Measurements from ENCODE around the gene DEAF1.
"Not testable (repeated sequence)": the region's sequence is repeated elsewhere in the genome, so short reads cannot be mapped to it uniquely, and the experiment has no call there.

DEAF1 gene, protein sequence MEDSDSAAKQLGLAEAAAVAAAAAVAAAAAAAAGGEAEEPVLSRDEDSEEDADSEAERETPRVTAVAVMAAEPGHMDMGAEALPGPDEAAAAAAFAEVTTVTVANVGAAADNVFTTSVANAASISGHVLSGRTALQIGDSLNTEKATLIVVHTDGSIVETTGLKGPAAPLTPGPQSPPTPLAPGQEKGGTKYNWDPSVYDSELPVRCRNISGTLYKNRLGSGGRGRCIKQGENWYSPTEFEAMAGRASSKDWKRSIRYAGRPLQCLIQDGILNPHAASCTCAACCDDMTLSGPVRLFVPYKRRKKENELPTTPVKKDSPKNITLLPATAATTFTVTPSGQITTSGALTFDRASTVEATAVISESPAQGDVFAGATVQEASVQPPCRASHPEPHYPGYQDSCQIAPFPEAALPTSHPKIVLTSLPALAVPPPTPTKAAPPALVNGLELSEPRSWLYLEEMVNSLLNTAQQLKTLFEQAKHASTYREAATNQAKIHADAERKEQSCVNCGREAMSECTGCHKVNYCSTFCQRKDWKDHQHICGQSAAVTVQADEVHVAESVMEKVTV

DNA sequence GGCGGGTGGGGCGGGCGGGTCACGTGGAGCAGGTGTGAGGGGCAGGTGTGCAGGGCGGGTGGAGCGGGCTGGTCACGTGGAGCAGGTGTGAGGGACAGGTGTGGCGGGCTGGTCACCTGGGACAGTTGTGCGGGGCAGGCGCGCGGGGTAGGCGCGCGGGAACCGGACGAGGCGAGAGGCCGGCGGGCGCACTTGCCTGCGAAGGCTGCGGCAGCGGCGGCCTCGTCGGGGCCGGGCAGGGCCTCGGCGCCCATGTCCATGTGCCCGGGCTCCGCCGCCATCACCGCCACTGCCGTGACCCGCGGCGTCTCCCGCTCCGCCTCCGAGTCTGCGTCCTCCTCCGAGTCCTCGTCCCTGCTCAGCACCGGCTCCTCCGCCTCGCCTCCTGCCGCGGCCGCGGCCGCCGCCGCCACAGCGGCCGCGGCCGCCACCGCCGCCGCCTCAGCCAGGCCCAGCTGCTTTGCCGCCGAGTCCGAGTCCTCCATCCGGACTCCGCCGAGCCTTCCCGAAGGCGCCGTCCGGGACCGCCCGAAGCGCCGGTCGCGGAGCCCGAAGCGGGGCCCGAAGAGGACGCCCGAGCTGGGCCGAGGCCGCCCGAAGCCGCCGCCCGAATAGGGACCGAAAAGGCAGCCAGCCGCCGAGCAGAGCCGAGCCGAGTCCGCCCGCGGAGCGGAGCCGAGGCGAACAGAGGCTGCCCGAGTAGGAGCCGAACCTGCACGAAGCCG is at the start of gene DEAF1:
Gene DEAF1, minus strand, starts transcription at position 660 of the 725 bp plus-strand sequence. Its CDS starts 175 bp downstream, at position 485.
- DNase-seq = peak; percentile 97

GRCh38 chr11:742571-743201 is 47.7 kb upstream of the DEAF1 start:
- no peak for DNase-seq

GRCh38 chr11:742156-742546 is 47.1 kb upstream of the DEAF1 start:
- no peak for DNase-seq

DNA sequence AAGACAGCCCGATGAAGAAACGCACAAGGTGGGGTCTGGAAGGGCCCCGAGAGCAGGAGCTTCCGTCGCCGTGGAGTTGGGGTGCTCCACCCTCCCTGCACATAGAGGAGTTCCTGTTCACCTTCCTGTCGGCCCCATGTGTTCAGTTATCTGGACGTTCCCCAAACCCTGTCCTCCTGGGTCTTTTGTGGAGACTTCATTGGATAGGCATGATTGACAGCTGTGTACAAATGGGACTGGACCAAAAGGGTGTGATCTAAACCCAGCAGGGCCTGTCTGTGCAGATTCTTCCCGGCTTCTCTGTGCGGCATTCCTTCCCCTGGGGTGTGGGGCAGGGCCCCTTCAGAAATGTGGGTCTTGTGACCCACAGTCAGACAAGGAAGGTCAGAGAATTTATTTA is 42.9 kb upstream of the DEAF1 start:
- DNase-seq = not testable (repeated sequence)

DNA sequence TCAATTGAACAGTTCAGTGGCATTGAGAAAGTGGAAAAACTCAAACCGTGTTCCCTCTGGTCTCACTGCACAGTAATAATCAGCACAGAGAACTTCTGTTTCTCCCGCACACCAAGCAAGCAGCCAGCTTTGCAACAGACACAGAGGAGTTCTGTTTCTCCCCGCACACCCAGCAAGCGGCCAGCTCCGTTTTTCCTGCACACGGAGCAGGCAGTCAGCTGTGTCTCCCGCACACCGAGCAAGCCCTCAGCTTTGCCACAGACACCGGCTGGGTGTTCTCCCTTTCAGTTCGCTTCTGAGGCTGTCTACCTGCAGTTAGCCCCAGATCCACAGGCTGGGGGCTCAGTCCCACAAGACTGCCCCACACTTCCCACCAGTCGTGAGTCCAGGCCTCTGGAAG is 42.3 kb upstream of the DEAF1 start:
- no peak for DNase-seq

GRCh38 chr11:734541-734940 is 39.5 kb upstream of the DEAF1 start:
- DNase-seq = not testable (repeated sequence)

DNA sequence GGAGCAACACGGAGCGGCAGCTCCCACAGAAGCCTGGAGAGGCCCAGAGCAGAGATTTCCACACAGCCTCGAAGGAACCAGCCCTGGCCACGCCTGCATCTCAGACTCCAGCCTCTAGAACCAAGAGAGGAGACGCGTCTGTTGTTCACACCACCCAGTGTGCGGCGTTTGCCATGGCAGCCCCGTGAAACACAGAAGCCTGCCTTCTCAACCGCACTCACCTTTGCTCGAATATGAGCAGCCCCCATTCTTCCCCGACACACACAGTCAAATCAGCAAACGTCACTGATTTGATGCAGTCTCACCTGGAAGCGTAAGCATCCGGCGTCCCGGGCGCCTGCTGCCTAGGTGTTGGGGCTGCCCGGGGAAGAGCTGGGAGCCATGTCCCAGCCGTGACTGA is 38.0 kb upstream of the DEAF1 start:
- no peak for DNase-seq

DNA sequence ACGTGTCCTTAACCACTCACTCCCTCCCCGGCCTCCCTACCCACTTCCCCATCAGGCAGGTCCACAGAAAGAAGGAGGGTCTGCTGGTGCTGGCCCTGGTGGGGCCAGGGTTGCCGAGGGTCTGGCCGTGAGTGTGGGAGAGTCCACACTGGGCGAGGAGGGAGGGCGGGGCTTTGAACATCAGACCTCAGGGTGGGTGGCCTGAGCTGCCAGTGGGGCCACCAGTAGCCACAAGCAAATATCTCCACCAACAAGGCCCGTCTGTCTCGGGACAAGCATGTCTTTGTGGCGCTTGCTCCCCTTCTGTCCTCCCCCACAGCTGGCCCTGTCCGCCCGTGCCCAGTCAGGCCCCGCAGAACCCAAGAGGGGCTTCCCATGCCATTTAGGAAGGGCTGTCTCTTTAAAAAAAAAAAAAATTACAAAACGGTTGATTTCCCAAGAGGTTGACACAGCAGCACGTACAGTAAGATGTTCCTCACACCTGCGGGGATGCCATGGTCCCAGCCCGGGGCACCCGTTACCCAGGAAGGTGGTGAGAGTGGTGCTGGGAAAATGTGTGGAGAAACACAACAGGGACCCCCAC is 34.6 kb upstream of the DEAF1 start:
- DNase-seq = no peak

- no peak for DNase-seq
Measured at GRCh38 chr11:728901-729491, 34.0 kb upstream of the DEAF1 start.

DNA sequence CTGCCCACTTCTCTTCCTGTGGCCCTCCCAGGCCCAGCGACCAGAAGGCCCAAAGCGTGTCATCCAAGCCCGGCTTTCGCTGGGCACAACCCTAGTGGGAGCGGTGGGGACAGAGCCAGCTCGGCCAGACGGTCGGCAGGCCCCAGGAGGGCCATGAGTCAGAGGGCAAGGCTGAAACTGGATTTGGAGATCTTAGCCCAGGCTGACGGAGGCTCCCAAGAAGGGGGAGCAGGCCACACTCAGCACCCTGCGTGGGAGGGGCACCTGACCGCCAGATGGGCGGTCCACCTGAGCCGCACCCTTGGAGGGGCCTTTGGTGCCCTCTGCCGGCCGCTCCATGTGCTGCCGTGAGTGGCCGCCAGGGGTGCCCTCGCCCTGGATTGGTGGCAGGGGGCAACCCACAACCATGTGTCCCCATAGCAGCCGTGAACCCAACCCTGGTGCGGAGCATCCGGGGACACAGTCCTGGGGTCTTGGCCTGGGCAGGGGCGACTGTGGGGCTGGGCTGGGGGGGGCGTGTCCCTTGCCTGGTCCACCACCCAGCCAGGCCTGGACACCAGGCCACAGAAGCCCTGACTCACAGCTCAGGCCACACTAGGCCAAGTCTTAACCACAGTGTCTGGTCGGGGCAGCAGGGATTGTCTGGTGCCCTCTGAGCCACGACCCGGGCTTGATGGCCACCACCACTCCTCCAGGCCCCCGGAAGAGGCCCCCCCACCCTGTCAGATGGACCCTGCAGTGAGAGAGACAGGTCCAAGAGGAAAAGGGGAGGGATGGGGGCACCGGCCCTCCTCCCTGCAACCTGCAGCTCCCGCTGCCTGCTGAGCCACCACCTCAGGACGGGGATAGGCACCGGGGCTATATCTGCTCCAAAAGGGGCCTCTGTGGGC is 33.1 kb upstream of the DEAF1 start:
- peak; percentile 95 for DNase-seq

GRCh38 chr11:727281-727701 is 32.3 kb upstream of the DEAF1 start:
- DNase-seq = no peak

DNA sequence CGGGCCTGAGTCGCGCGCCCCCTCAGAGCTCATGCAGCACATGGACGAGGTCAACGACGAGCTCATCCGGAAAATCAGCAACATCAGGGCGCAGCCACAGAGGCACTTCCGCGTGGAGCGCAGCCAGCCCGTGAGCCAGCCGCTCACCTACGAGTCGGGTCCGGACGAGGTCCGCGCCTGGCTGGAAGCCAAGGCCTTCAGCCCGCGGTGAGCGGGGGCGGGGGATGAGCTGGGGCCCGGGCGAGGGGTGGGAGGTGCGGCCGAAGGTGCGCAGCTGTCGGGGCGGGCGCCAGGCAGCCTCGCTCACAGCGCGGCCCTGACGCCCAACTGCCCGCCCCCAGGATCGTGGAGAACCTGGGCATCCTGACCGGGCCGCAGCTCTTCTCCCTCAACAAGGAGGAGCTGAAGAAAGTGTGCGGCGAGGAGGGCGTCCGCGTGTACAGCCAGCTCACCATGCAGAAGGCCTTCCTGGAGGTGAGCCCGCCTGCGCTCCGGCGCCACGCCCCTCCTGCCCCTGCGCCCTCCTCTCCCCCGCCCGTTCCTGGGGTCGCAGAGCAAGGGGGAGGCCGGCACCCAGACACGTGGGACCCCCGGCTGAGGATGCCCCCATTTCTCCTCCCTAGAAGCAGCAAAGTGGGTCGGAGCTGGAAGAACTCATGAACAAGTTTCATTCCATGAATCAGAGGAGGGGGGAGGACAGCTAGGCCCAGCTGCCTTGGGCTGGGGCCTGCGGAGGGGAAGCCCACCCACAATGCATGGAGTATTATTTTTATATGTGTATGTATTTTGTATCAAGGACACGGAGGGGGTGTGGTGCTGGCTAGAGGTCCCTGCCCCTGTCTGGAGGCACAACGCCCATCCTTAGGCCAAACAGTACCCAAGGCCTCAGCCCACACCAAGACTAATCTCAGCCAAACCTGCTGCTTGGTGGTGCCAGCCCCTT is 31.5 kb upstream of the DEAF1 start:
- no peak for DNase-seq

DNA sequence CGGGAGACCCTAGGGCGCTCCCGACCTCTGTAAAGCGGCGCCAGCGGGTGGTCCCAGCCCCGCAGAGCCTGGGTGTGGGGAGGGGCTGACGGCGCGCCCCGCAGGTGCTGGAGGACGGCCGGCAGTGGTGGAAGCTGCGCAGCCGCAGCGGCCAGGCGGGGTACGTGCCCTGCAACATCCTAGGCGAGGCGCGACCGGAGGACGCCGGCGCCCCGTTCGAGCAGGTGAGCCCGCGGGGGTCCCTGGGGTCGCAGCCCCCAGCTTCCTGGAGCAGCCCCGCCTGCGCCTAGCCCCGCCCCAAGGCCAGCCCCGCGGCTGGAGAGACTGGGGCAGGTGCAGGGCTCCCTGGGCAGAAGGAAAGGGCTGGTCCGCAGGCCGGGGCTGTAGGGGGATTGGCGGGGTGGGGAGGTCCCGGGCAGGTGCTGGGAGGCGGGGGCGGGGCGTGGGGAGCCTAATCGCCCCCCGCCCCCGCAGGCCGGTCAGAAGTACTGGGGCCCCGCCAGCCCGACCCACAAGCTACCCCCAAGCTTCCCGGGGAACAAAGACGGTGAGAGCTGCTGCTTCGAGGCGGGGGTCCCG is 30.7 kb upstream of the DEAF1 start:
- no peak for DNase-seq

GRCh38 chr11:724778-725386 is 29.9 kb upstream of the DEAF1 start:
- no peak for DNase-seq

DNA sequence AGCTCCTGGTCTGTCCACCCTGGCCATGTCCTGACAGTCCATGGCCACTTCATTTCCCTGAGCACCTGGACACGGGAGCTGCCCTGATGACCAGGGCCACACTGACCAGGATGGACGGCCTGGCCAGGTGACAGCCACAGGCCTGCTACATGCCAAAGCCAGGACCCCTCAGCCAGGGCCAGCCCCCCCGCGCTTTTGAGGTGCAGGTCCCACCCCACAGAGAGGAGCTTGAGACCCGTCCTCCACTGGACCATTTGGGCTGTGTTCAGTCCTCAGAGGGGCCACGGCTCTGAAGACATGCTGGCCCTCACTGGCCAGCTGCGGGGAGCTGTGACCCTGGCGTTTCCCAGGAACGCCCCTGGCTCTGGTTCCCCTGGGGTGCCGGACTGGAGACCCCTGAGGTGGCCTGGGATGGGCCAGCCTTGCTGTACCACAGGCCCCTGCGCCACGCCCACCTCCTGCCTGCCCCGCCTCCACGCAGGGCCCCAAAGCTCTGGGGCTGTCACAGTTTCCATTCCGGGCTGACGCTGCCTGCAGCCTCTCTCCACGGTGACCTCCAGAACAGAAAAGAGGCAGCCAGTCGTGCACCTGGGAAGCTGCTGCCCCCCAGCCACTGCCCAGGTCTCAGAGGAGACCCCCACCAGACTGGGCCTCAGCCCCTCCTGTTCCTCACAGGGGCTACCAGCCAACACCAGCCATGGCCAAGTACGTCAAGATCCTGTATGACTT is 29.2 kb upstream of the DEAF1 start:
- DNase-seq = no peak

GRCh38 chr11:723120-723883 is 28.3 kb upstream of the DEAF1 start:
- DNase-seq = peak; percentile 53

GRCh38 chr11:722346-722811 is 27.4 kb upstream of the DEAF1 start:
- DNase-seq = no peak
